ENCODE measurements around the gene FMNL3. TPM values are rescaled to one million over a fixed set of nuclear protein-coding genes. Genes with fewer than 3 reads are reported as not detected.
A peak's percentile ranks its signal among the peaks of the same experiment; 100 is the strongest.

Gene FMNL3
- total RNA-seq, 6 experiments from 2014 or later = 2.1 to 4.9 (median 2.9) TPM

GRCh38 chr12:49632986-49633702 is 74.1 kb downstream of the FMNL3 start:
- Histone ChIP-seq H3K27ac (no peak overlapping the region), H3K4me1 (no peaks in the 10 kb centered on the region), H3K36me3 (no peaks in the 10 kb centered on the region), H3K4me3 (no peak overlapping the region), H3K9me3 (no peaks in the 10 kb centered on the region), H3K27me3 (no peaks in the 10 kb centered on the region)
- intact Hi-C loops (cut with DNase I) = no loop called here
- no peak for TF ChIP-seq CTCF (IDR thresholded peaks at IDR 0.05)
- TF ChIP-seq POLR2A (IDR thresholded peaks at IDR 0.05) = no peak
- 73% methylated on average over 2 of the region's 8 CpGs for WGBS (ENCODE audit: insufficient coverage, low coverage, low lambda C conversion rate, missing lambda C conversion rate)
- DNase-seq (no peak), ATAC-seq (no peak)

- no peaks in the 10 kb centered on the region for H3K9me3 ChIP-seq
- no peaks in the 10 kb centered on the region for H3K36me3 ChIP-seq
- ATAC-seq (no peak), DNase-seq (no peak)
- 86% methylated on average over 1 of the region's 9 CpGs for WGBS (ENCODE audit: insufficient coverage, low coverage, low lambda C conversion rate, missing lambda C conversion rate)
- H3K27ac ChIP-seq = no peak overlapping the region
- H3K27me3 ChIP-seq = no peaks in the 10 kb centered on the region
- no peak for TF ChIP-seq CTCF (IDR thresholded peaks at IDR 0.05)
- no peaks in the 10 kb centered on the region for H3K4me1 ChIP-seq
- intact Hi-C loops (cut with DNase I) = no loop called here
- no peak overlapping the region for H3K4me3 ChIP-seq
Measured at GRCh38 chr12:49632401-49632800, 74.8 kb downstream of the FMNL3 start.

GRCh38 chr12:49631336-49631907 is 75.8 kb downstream of the FMNL3 start:
- DNase-seq = peak in 1 of 3 donors; percentile 37
- no peak for TF ChIP-seq POLR2A (IDR thresholded peaks at IDR 0.05)
- no peak for TF ChIP-seq CTCF (IDR thresholded peaks at IDR 0.05)

GRCh38 chr12:49627752-49628360 is 79.3 kb downstream of the FMNL3 start:
- ATAC-seq = no peak
- Histone ChIP-seq H3K4me1 (no peaks in the 10 kb centered on the region), H3K36me3 (no peaks in the 10 kb centered on the region), H3K9me3 (no peaks in the 10 kb centered on the region), H3K27me3 (no peaks in the 10 kb centered on the region), H3K4me3 (no peak overlapping the region), H3K27ac (no peak overlapping the region)
- TF ChIP-seq CTCF (IDR thresholded peaks at IDR 0.05) = no peak
- no peak for TF ChIP-seq POLR2A (IDR thresholded peaks at IDR 0.05)
- 100% methylated on average over 2 of the region's 3 CpGs for WGBS (ENCODE audit: insufficient coverage, low coverage, low lambda C conversion rate, missing lambda C conversion rate)
- DNase-seq = no peak
- intact Hi-C loops (cut with DNase I) = no loop called here

More at GRCh38 chr12:49631336-49631907, 75.8 kb downstream of the FMNL3 start:
- Histone ChIP-seq H3K4me1 (no peaks in the 10 kb centered on the region), H3K27ac (no peak overlapping the region), H3K36me3 (no peaks in the 10 kb centered on the region), H3K9me3 (no peaks in the 10 kb centered on the region), H3K27me3 (no peaks in the 10 kb centered on the region), H3K4me3 (no peak overlapping the region)
- 92% methylated on average over 4 of the region's 6 CpGs for WGBS (ENCODE audit: insufficient coverage, low coverage, low lambda C conversion rate, missing lambda C conversion rate)
- no peak for ATAC-seq
- intact Hi-C loops (cut with DNase I) = no loop called here

All from right lobe of liver (tissue), 6 donors.